ENCODE data around the gene MARCO. TPM values are rescaled to one million over a fixed set of nuclear protein-coding genes. Genes with fewer than 3 reads are reported as not detected.

The MARCO gene
- polyA plus RNA-seq, 1 donor (not counting 4 experiments of a cell fraction or from before 2014, with no cell fraction given) = 0.13 TPM

GRCh38 chr2:118971245-118972122 lies 29.5 kb downstream of the MARCO start:
- peak; percentile 71 for DNase-seq (ENCODE audit: low read depth, low spot score)
- no peaks in the 10 kb centered on the region for H3K9me1 ChIP-seq (ENCODE audit: control insufficient read depth, extremely low read depth, insufficient read depth, low read length)
- H3K4me3 ChIP-seq (ENCODE audit: control insufficient read depth in 2 of 3, extremely low read depth in 1 of 3, insufficient read depth in 2 of 3, low read depth in 1 of 3, low read length in 3 of 3) = peak overlapping the region in 1 of 3 experiments; percentile 25
- H3K4me2 ChIP-seq (ENCODE audit: control insufficient read depth, extremely low read depth, insufficient read depth, low read depth, low read length) = peak overlapping the region; percentile 17
- peak; percentile 98 for FAIRE-seq
- peaks cover 46% of the 10 kb centered on the region for H3K4me1 ChIP-seq (ENCODE audit: control insufficient read depth, extremely low read depth, insufficient read depth, low read length)
- H3K79me2 ChIP-seq (ENCODE audit: control insufficient read depth, insufficient read depth, low read length) = no peaks in the 10 kb centered on the region
- peak overlapping the region; percentile 44 for H2AFZ ChIP-seq (ENCODE audit: control insufficient read depth, low read length)
- TF ChIP-seq CTCF (optimal IDR thresholded peaks at IDR 0.05 in 1 of 3, IDR thresholded peaks at IDR 0.05 in 1 of 3, conservative IDR thresholded peaks at IDR 0.05 in 1 of 3; ENCODE audit: extremely low read depth in 1 of 3, insufficient read depth in 2 of 3, low read length in 3 of 3) (peak; percentile 37 to 47 (median 39)), EZH2 (IDR thresholded peaks at IDR 0.05; ENCODE audit: low read length) (no peak)
- H3K27ac ChIP-seq (ENCODE audit: control insufficient read depth, insufficient read depth, low read length) = peak overlapping the region; percentile 71
- peak overlapping the region; percentile 26 for H3K9ac ChIP-seq (ENCODE audit: control insufficient read depth, extremely low read depth, insufficient read depth, low read length)
- H3K9me3 ChIP-seq (ENCODE audit: control insufficient read depth, low read depth, low read length) = peaks cover 2% of the 10 kb centered on the region
- H3K27me3 ChIP-seq (ENCODE audit: control insufficient read depth, extremely low read depth, insufficient read depth, low read length) = no peaks in the 10 kb centered on the region
- dilution Hi-C loops (cut with MboI; ENCODE audit: extremely low pct_ligation_motif_present, low sequenced_read_pairs) = no loop called here
- no peaks in the 10 kb centered on the region for H3K36me3 ChIP-seq (ENCODE audit: control insufficient read depth in 2 of 2, extremely low read depth in 1 of 2, insufficient read depth in 2 of 2, low read length in 2 of 2)
- H4K20me1 ChIP-seq (ENCODE audit: control insufficient read depth, extremely low read depth, insufficient read depth, low read length) = no peaks in the 10 kb centered on the region

- peaks cover 46% of the 10 kb centered on the region for H3K4me1 ChIP-seq (ENCODE audit: control insufficient read depth, extremely low read depth, insufficient read depth, low read length)
- FAIRE-seq (no peak), DNase-seq (ENCODE audit: low read depth, low spot score) (no peak)
- no peaks in the 10 kb centered on the region for H3K36me3 ChIP-seq (ENCODE audit: control insufficient read depth in 2 of 2, extremely low read depth in 1 of 2, insufficient read depth in 2 of 2, low read length in 2 of 2)
- H3K27ac ChIP-seq (ENCODE audit: control insufficient read depth, insufficient read depth, low read length) = peak overlapping the region; percentile 84
- peaks cover 7% of the 10 kb centered on the region for H3K9me3 ChIP-seq (ENCODE audit: control insufficient read depth, low read depth, low read length)
- H3K9me1 ChIP-seq (ENCODE audit: control insufficient read depth, extremely low read depth, insufficient read depth, low read length) = no peaks in the 10 kb centered on the region
- TF ChIP-seq EZH2 (IDR thresholded peaks at IDR 0.05; ENCODE audit: low read length) = no peak
- no peak for TF ChIP-seq CTCF (optimal IDR thresholded peaks at IDR 0.05 in 1 of 3, IDR thresholded peaks at IDR 0.05 in 1 of 3, conservative IDR thresholded peaks at IDR 0.05 in 1 of 3; ENCODE audit: extremely low read depth in 1 of 3, insufficient read depth in 2 of 3, low read length in 3 of 3)
- H3K4me2 ChIP-seq (ENCODE audit: control insufficient read depth, extremely low read depth, insufficient read depth, low read depth, low read length) = peak overlapping the region; percentile 65
- dilution Hi-C loops (cut with MboI; ENCODE audit: extremely low pct_ligation_motif_present, low sequenced_read_pairs) = no loop called here
- H3K9ac ChIP-seq (ENCODE audit: control insufficient read depth, extremely low read depth, insufficient read depth, low read length) = peak overlapping the region; percentile 36
- no peaks in the 10 kb centered on the region for H3K27me3 ChIP-seq (ENCODE audit: control insufficient read depth, extremely low read depth, insufficient read depth, low read length)
- H2AFZ ChIP-seq (ENCODE audit: control insufficient read depth, low read length) = no peak overlapping the region
- no peaks in the 10 kb centered on the region for H4K20me1 ChIP-seq (ENCODE audit: control insufficient read depth, extremely low read depth, insufficient read depth, low read length)
- no peaks in the 10 kb centered on the region for H3K79me2 ChIP-seq (ENCODE audit: control insufficient read depth, insufficient read depth, low read length)
- H3K4me3 ChIP-seq (ENCODE audit: control insufficient read depth in 2 of 3, extremely low read depth in 1 of 3, insufficient read depth in 2 of 3, low read depth in 1 of 3, low read length in 3 of 3) = no peak overlapping the region
These were observed 31.6 kb downstream of the MARCO start for GRCh38 chr2:118973542-118973951.

Measured in keratinocyte (primary cell).